HepG2 (cell line): ENCODE measurements around the gene PCDHGA5. TPM values are rescaled to one million over a fixed set of nuclear protein-coding genes. Genes with fewer than 3 reads are reported as not detected.
"Not testable (repeated sequence)": the region's sequence is repeated elsewhere in the genome, so short reads cannot be mapped to it uniquely, and the experiment has no call there.

Source experiments
- ATAC-seq: fragments of 200-7000 bp; cut with Tn5 transposase; 3 replicates; pipeline ENCODE4 v1.9.1; 2020; ENCODE audit warnings: mild to moderate bottlenecking, moderate library complexity
- BruUV-seq: library from RNA; stranded (reverse); fragments of 400-500 nt; replicated peaks from 2 replicates; lab custom pipeline; 2021; lab: Mats Ljungman, UMichigan
- CTCF ChIA-PET: fragments of 300-600 bp; formaldehyde crosslinking; extraction: SDS; loops from one replicate; lab custom pipeline; 2021; ENCODE audit warnings: low total read pairs, inconsistent platforms, low intra/inter-chr PET ratio; lab: Yijun Ruan, JAX
- POLR2A ChIA-PET: fragments of 350-600 bp; sonication (Branson Sonifier 250); formaldehyde crosslinking; loops from one replicate; lab custom pipeline; 2020; ENCODE audit warnings: antibody characterized with exemption, inconsistent platforms; lab: Yijun Ruan, JAX
- DNase-seq: peaks from one replicate; pipeline ENCODE4 v3.0.0-alpha.2; 2015; ENCODE audit warnings: low spot score
- FAIRE-seq: peaks from 3 replicates; lab custom pipeline; 2011; peaks lifted over from hg19 to GRCh38; lab: Jason Lieb, UNC
- H2AFZ ChIP-seq: one replicate; pipeline ENCODE4 v1.6.1; 2011; ENCODE audit warnings: low read length, inconsistent platforms
- H3K27ac ChIP-seq: fragments of 300-600 bp; 3 replicates; pipeline ENCODE4 v1.8.0; 2011; ENCODE audit warnings: mixed run types, mild to moderate bottlenecking, mixed read lengths, low read length, inconsistent platforms; ENCODE audit not compliant: insufficient read depth; ENCODE audit errors: extremely low read length
- H3K27me3 ChIP-seq, 2 experiments: fragments of 200-600 bp in 1 of 2; 2 replicates in 1 of 2; 3 replicates in 1 of 2; pipeline versions ENCODE4 v1.6.0 to v1.8.0; 2011; ENCODE audit warnings: low read length in 2 of 2, mild to moderate bottlenecking in 2 of 2, moderate library complexity in 2 of 2, inconsistent platforms in 1 of 2; ENCODE audit not compliant: insufficient read depth in 2 of 2, control insufficient read depth in 1 of 2
- H3K36me3 ChIP-seq, 2 experiments: fragments of 200-600 bp in 1 of 2; replicated peaks in 1 of 2; 2 replicates in 1 of 2; 3 replicates in 1 of 2; pipeline versions ENCODE4 v1.5.1 to v1.8.0; 2011; ENCODE audit warnings: low read length in 2 of 2, inconsistent platforms in 1 of 2; ENCODE audit not compliant: insufficient read depth in 2 of 2, control insufficient read depth in 1 of 2
- H3K4me1 ChIP-seq: 2 replicates; pipeline ENCODE4 v1.5.1; 2012; ENCODE audit warnings: low read length, inconsistent platforms; ENCODE audit not compliant: insufficient read depth
- H3K4me2 ChIP-seq: 2 replicates; pipeline ENCODE4 v1.6.0; 2011; ENCODE audit warnings: low read depth, low read length, inconsistent platforms
- H3K4me3 ChIP-seq, 3 experiments: fragments of 200-600 bp in 1 of 3; sonication (generic), shearing (Covaris generic) in 1 of 3; replicated peaks in 1 of 3; 2 replicates each; pipeline ENCODE4 v1.5.1; 2011 to 2016; ENCODE audit warnings: low read length in 3 of 3, inconsistent platforms in 2 of 3, low read depth in 2 of 3, mild to moderate bottlenecking in 2 of 3, control low read depth in 1 of 3, mixed read lengths in 1 of 3; ENCODE audit not compliant: insufficient read depth in 1 of 3
- H3K79me2 ChIP-seq: one replicate; pipeline ENCODE4 v1.6.1; 2011; ENCODE audit warnings: low read length, inconsistent platforms; ENCODE audit not compliant: insufficient read depth
- H3K9ac ChIP-seq: 2 replicates; pipeline ENCODE4 v1.6.0; 2011; ENCODE audit warnings: mild to moderate bottlenecking, low read depth, low read length, inconsistent platforms; ENCODE audit not compliant: insufficient read depth
- H3K9me3 ChIP-seq: 2 replicates; pipeline ENCODE4 v1.5.1; 2012; ENCODE audit warnings: mild to moderate bottlenecking, low read length
- H4K20me1 ChIP-seq: 2 replicates; pipeline ENCODE4 v1.6.0; 2011; ENCODE audit warnings: inconsistent platforms, mild to moderate bottlenecking, low read length, moderate library complexity; ENCODE audit not compliant: insufficient read depth
- CAMTA2 ChIP-seq: sonication (generic); formaldehyde crosslinking; IDR thresholded peaks from 2 replicates; pipeline ENCODE4 v1.4.0; 2020; ENCODE audit warnings: mild to moderate bottlenecking, missing genetic modification reagents, borderline replicate concordance
- WGBS: methylation state at CpG from one replicate; pipeline ENCODE4 v1.1.6; 2017; ENCODE audit warnings: low lambda C conversion rate; 5-methylcytosine and 5-hydroxymethylcytosine counted together
- in situ Hi-C: cut with HindIII; loops from 2 replicates; pipeline ENCODE4 v1.10.0; 2017; ENCODE audit warnings: low pct_unique_long_range_greater_than_20kb; ENCODE audit not compliant: extremely low pct_ligation_motif_present
- intact Hi-C: fragments of 100-400 bp; cut with micrococcal nuclease; formaldehyde crosslinking; loops from one replicate; pipeline ENCODE4 v1.10.0; 2022; ENCODE audit not compliant: unreplicated experiment
- polyA plus RNA-seq, 8 experiments: library from polyadenylated mRNA; depleted of rRNA in 3 of 8; stranded (reverse) in 7 of 8; unstranded in 1 of 8; fragments of >200 nt; fragmentation: Illumina TruSeq in 4 of 8; extraction: Trizol in 4 of 8; gene quantifications; 2 replicates each; pipeline versions ENCODE4 v1.2.1 to v1.2.3, GENCODE V29; 2011 to 2016; ENCODE audit warnings: low read depth in 4 of 8, missing spikeins in 1 of 8, mixed read lengths in 1 of 8; ENCODE audit not compliant: insufficient read depth in 1 of 8
- total RNA-seq, 5 experiments: library from RNA; depleted of rRNA; stranded (reverse); fragments of >200 nt; fragmentation: Illumina TruSeq; extraction: Trizol; gene quantifications; 2 replicates each; pipeline ENCODE4 v1.2.3, GENCODE V29; 2016; ENCODE audit warnings: low read depth in 1 of 5

The PCDHGA5 gene
- total and polyA plus RNA-seq, 2 of the 13 experiments (the other 11 are each of a cell fraction or from before 2014, with no cell fraction given): 0.27 to 0.32 TPM

DNA sequence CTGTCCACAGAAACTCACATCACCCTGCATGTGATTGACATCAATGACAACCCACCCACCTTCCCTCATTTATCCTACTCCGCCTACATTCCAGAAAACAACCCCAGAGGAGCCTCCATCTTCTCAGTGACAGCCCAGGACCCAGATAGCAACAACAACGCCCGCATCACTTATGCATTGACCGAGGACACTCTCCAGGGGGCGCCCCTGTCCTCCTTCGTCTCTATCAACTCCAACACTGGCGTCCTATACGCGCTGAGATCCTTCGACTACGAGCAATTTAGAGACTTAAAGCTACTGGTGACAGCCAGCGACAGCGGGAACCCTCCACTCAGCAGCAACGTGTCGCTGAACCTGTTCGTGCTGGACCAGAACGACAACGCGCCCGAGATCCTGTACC, 18.6 kb upstream of the PCDHGA5 start:
- peaks cover 22% of the 10 kb centered on the region for H3K9me3 ChIP-seq
- CTCF ChIA-PET: no interaction called here
- no peaks in the 10 kb centered on the region for H3K4me1 ChIP-seq
- ATAC-seq: no peak
- POLR2A ChIA-PET: no interaction called here
- DNase-seq: no peak
- no peak overlapping the region for H3K27ac ChIP-seq
- TF ChIP-seq CAMTA2 (CRISPR knock-in tag): no peak
- H3K27me3 ChIP-seq: no peaks in the 10 kb centered on the region; a peak in 1 of 5 replicates
- intact Hi-C loops (no loop called here), in situ Hi-C loops (no loop called here)
- WGBS: 75% methylated on average over 20 of the region's 20 CpGs
- no TSS peak for BruUV-seq
- no peak overlapping the region for H2AFZ ChIP-seq
- no peak overlapping the region for H3K4me2 ChIP-seq
- H3K79me2 ChIP-seq: no peaks in the 10 kb centered on the region
- no peak for FAIRE-seq
- H3K36me3 ChIP-seq: no peaks in the 10 kb centered on the region
- H3K9ac ChIP-seq: no peak overlapping the region
- no peak overlapping the region for H3K4me3 ChIP-seq
- no peaks in the 10 kb centered on the region for H4K20me1 ChIP-seq

DNA sequence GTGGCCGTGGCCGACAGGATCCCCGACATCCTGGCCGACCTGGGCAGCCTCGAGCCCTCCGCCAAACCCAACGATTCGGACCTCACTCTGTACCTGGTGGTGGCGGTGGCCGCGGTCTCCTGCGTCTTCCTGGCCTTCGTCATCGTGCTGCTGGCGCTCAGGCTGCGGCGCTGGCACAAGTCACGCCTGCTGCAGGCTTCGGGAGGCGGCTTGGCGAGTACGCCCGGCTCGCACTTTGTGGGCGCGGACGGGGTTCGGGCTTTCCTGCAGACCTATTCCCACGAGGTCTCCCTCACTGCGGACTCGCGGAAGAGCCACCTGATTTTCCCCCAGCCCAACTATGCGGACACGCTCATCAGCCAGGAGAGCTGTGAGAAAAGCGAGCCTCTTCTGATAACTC, 17.9 kb upstream of the PCDHGA5 start:
- FAIRE-seq, H3K9ac ChIP-seq, H3K4me1 ChIP-seq, intact Hi-C loops, CTCF ChIA-PET, H3K36me3 ChIP-seq, H3K4me2 ChIP-seq, H4K20me1 ChIP-seq, H3K27me3 ChIP-seq, H3K27ac ChIP-seq, POLR2A ChIA-PET, H2AFZ ChIP-seq, BruUV-seq, H3K4me3 ChIP-seq, ATAC-seq, DNase-seq, in situ Hi-C loops, H3K79me2 ChIP-seq: not testable (repeated sequence)
- peaks cover 24% of the 10 kb centered on the region for H3K9me3 ChIP-seq
- 76% methylated on average over 7 of the region's 35 CpGs for WGBS
